Measurements from ENCODE around the gene INPP4B.

Gene INPP4B

GRCh38 chr4:142124874-142125273 is 721.2 kb downstream of the INPP4B start:
- Histone ChIP-seq H3K4me1 (no peaks in the 10 kb centered on the region), H3K9me3 (ENCODE audit: control insufficient read depth, low read length) (no peaks in the 10 kb centered on the region), H3K27me3 (ENCODE audit: control insufficient read depth, insufficient read depth, low read length) (no peaks in the 10 kb centered on the region), H3K27ac (no peak overlapping the region), H2AFZ (no peak overlapping the region), H3K4me3 (ENCODE audit: low read depth, low read length) (no peak overlapping the region), H3K4me2 (ENCODE audit: low read length) (no peak overlapping the region), H3K79me2 (no peaks in the 10 kb centered on the region), H3K9ac (no peak overlapping the region), H3K36me3 (ENCODE audit: control insufficient read depth, insufficient read depth, low read length) (no peaks in the 10 kb centered on the region)
- TF ChIP-seq, protein P1, sequence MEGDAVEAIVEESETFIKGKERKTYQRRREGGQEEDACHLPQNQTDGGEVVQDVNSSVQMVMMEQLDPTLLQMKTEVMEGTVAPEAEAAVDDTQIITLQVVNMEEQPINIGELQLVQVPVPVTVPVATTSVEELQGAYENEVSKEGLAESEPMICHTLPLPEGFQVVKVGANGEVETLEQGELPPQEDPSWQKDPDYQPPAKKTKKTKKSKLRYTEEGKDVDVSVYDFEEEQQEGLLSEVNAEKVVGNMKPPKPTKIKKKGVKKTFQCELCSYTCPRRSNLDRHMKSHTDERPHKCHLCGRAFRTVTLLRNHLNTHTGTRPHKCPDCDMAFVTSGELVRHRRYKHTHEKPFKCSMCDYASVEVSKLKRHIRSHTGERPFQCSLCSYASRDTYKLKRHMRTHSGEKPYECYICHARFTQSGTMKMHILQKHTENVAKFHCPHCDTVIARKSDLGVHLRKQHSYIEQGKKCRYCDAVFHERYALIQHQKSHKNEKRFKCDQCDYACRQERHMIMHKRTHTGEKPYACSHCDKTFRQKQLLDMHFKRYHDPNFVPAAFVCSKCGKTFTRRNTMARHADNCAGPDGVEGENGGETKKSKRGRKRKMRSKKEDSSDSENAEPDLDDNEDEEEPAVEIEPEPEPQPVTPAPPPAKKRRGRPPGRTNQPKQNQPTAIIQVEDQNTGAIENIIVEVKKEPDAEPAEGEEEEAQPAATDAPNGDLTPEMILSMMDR (IDR thresholded peaks at IDR 0.05): no peak

DNA sequence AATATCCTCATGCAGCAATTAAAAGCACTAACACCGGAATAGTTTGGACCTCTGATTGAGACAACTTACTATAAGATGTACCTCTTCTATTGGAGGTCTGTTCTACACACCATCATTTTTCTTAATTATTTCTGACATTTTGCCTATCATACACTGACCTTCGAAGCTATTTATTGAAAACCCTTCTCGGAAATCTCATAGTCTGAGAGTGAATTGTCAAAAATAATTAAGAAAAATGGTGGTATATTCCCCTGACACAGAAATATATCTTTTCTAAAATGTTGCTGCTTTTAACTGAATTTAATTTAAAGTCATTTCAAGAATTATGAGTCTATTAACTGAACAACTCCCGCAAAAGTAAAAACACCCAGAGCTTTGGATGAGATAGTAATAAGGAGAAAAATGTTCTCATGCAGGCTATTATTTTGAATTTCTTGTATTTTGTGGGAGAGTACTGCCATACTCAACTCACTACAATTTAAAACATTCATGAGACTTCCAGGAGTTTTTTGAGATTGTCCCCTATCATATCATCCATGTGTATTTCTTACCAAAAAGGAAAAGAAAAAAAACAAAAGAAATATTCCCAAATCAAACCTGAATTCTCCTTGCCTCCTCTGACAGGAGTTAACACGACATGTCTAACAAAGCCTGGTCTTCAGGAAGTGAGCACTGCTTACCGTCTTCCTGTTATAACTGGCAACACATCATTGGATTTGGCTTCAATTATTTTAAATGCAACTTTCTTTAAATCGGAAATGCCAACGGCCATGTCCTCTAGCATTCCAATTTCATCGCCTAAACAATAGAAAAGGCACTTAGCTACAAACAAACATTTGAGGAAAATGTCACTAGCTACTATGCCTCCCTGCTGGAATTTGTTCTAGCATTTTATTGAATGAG is 724.4 kb downstream of the INPP4B start:
- TF ChIP-seq, protein P1 (IDR thresholded peaks at IDR 0.05): no peak
- Histone ChIP-seq H3K4me2 (ENCODE audit: low read length) (no peak overlapping the region), H3K27me3 (ENCODE audit: control insufficient read depth, insufficient read depth, low read length) (no peaks in the 10 kb centered on the region), H3K4me3 (ENCODE audit: low read depth, low read length) (no peak overlapping the region), H3K79me2 (no peaks in the 10 kb centered on the region), H3K4me1 (no peaks in the 10 kb centered on the region), H2AFZ (no peak overlapping the region), H3K27ac (no peak overlapping the region), H3K9me3 (ENCODE audit: control insufficient read depth, low read length) (no peaks in the 10 kb centered on the region), H3K36me3 (ENCODE audit: control insufficient read depth, insufficient read depth, low read length) (no peaks in the 10 kb centered on the region), H3K9ac (no peak overlapping the region)

DNA sequence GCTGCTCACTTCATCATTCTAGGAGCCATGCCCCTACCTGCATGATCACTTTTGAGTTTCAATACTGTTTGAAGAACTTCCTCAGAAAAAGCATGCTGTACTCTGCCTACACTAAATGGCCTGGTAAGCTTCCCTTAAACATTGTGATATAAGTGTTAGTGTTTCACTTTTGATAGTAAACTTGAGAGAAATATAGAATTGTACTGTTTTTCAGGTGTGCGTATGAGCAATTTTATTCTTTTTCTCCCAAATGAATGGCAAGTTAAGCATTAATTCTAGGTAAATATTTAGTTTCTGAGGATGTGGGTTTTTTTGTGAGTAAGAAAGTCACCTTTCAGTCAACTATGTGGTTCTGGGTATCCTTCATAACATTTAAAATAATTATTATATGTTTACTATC is 725.2 kb downstream of the INPP4B start:
- TF ChIP-seq, protein P1 (IDR thresholded peaks at IDR 0.05): no peak
- H3K9ac ChIP-seq: no peak overlapping the region
- no peaks in the 10 kb centered on the region for H3K36me3 ChIP-seq (ENCODE audit: control insufficient read depth, insufficient read depth, low read length)

DNA sequence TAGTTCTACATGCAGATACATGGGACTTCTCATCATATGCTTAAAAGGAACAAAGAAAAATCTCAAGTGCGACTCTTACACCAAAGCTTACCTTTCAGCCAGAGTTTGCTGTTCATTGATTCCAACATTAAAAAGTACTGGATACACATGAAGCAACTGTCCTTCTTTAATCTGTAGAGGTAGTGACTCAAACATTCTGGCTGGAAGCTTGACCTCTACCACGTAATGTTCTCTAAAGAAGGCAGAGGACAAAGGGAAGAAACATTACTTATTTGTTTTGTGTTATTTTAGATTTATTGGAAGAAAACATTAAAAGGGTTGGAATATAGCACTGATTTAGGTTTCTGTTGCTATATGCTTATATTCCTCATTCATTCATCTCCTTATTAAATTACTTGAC is 733.6 kb downstream of the INPP4B start:
- TF ChIP-seq, protein P1 (IDR thresholded peaks at IDR 0.05): no peak
- Histone ChIP-seq H3K4me3 (ENCODE audit: low read depth, low read length) (no peak overlapping the region), H3K27me3 (ENCODE audit: control insufficient read depth, insufficient read depth, low read length) (no peaks in the 10 kb centered on the region), H3K27ac (no peak overlapping the region), H3K36me3 (ENCODE audit: control insufficient read depth, insufficient read depth, low read length) (no peaks in the 10 kb centered on the region), H3K4me1 (no peaks in the 10 kb centered on the region), H3K4me2 (ENCODE audit: low read length) (no peak overlapping the region), H3K79me2 (no peaks in the 10 kb centered on the region), H3K9ac (no peak overlapping the region), H2AFZ (no peak overlapping the region), H3K9me3 (ENCODE audit: control insufficient read depth, low read length) (no peaks in the 10 kb centered on the region)

More for the DNA sequence above, 725.2 kb downstream of the INPP4B start:
- Histone ChIP-seq H3K4me2 (ENCODE audit: low read length) (no peak overlapping the region), H3K9me3 (ENCODE audit: control insufficient read depth, low read length) (no peaks in the 10 kb centered on the region), H3K27me3 (ENCODE audit: control insufficient read depth, insufficient read depth, low read length) (no peaks in the 10 kb centered on the region), H3K4me1 (no peaks in the 10 kb centered on the region), H3K4me3 (ENCODE audit: low read depth, low read length) (no peak overlapping the region), H3K27ac (no peak overlapping the region), H3K79me2 (no peaks in the 10 kb centered on the region), H2AFZ (no peak overlapping the region)

DNA sequence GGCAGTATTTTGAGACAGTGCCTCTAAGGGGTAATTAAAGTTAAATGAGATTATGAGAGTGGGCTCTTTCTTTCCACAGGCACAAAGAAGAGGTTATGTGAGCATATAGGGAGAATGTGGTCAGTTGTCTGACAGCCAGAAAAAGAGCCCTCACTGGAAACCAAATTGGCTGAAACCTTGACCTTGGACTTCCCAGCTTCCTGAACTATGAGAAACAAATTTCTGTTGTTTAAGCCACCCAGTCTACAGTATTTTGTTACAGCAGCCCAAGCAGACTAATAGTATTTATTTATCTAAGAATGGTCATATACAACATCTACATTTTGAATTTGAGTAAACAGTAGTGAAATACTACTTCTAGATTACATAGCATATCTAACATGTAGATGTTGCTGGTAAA is 736.0 kb downstream of the INPP4B start:
- Histone ChIP-seq H3K9me3 (ENCODE audit: control insufficient read depth, low read length) (no peaks in the 10 kb centered on the region), H3K27me3 (ENCODE audit: control insufficient read depth, insufficient read depth, low read length) (no peaks in the 10 kb centered on the region), H3K4me2 (ENCODE audit: low read length) (no peak overlapping the region), H2AFZ (no peak overlapping the region), H3K4me3 (ENCODE audit: low read depth, low read length) (no peak overlapping the region), H3K9ac (no peak overlapping the region), H3K36me3 (ENCODE audit: control insufficient read depth, insufficient read depth, low read length) (no peaks in the 10 kb centered on the region), H3K79me2 (no peaks in the 10 kb centered on the region), H3K4me1 (no peaks in the 10 kb centered on the region), H3K27ac (no peak overlapping the region)
- TF ChIP-seq, protein P1 (IDR thresholded peaks at IDR 0.05): no peak

Data from parathyroid adenoma (tissue), 2 donors.